Measurements from ENCODE around the gene SARDH. TPM values are rescaled to one million over a fixed set of nuclear protein-coding genes. Genes with fewer than 3 reads are reported as not detected.
A peak's percentile ranks its signal among the peaks of the same experiment; 100 is the strongest.

SARDH gene
- total and polyA plus RNA-seq, 2 donors (not counting 1 experiment from before 2014, with no cell fraction given) = 2.5 to 4.8 TPM

GRCh38 chr9:133712221-133713100 is 25.7 kb downstream of the SARDH start:
- Histone ChIP-seq H3K27me3 (ENCODE audit: control insufficient read depth, insufficient read depth, low read length) (no peaks in the 10 kb centered on the region), H3K4me1 (ENCODE audit: control insufficient read depth, extremely low read depth, insufficient read depth, low read length) (peaks cover 26% of the 10 kb centered on the region), H3K4me2 (ENCODE audit: extremely low read depth, insufficient read depth, low read length) (no peak overlapping the region)

GRCh38 chr9:133711428-133712220 is 26.5 kb downstream of the SARDH start:
- Histone ChIP-seq H3K27ac (ENCODE audit: insufficient read depth, low read length) (peak overlapping the region; percentile 76), H3K79me2 (ENCODE audit: control insufficient read depth, insufficient read depth, low read length) (no peaks in the 10 kb centered on the region), H3K27me3 (ENCODE audit: control insufficient read depth, insufficient read depth, low read length) (no peaks in the 10 kb centered on the region), H3K4me3 (replicated peaks in 1 of 4; ENCODE audit: control extremely low read depth in 1 of 4, insufficient read depth in 1 of 4, low read depth in 3 of 4, low read length in 4 of 4) (no peak overlapping the region), H3K4me1 (ENCODE audit: control insufficient read depth, extremely low read depth, insufficient read depth, low read length) (peaks cover 31% of the 10 kb centered on the region), H4K20me1 (ENCODE audit: control insufficient read depth, extremely low read depth, insufficient read depth, low read length) (no peaks in the 10 kb centered on the region), H3K4me2 (ENCODE audit: extremely low read depth, insufficient read depth, low read length) (no peak overlapping the region), H3K9me3 (ENCODE audit: control insufficient read depth, insufficient read depth, low read depth, low read length) (no peaks in the 10 kb centered on the region), H2AFZ (ENCODE audit: low read length) (no peak overlapping the region), H3K9ac (ENCODE audit: insufficient read depth, low read length) (peak overlapping the region; percentile 60), H3K36me3 (ENCODE audit: control insufficient read depth, insufficient read depth, low read length) (no peaks in the 10 kb centered on the region)
- DNase-seq (ENCODE audit: low read depth in 2 of 2) = peak; percentile 75 to 86
- TF ChIP-seq EZH2 (IDR thresholded peaks at IDR 0.05; ENCODE audit: low read length, missing control alignments) = no peak
- no peak for TF ChIP-seq CTCF (conservative IDR thresholded peaks at IDR 0.05 in 1 of 2, IDR thresholded peaks at IDR 0.05 in 1 of 2; ENCODE audit: low read depth in 1 of 2, low read length in 2 of 2)

More at GRCh38 chr9:133712221-133713100, 25.7 kb downstream of the SARDH start:
- Histone ChIP-seq H3K36me3 (ENCODE audit: control insufficient read depth, insufficient read depth, low read length) (no peaks in the 10 kb centered on the region), H3K9me3 (ENCODE audit: control insufficient read depth, insufficient read depth, low read depth, low read length) (no peaks in the 10 kb centered on the region), H2AFZ (ENCODE audit: low read length) (no peak overlapping the region), H3K27ac (ENCODE audit: insufficient read depth, low read length) (peak overlapping the region; percentile 76), H4K20me1 (ENCODE audit: control insufficient read depth, extremely low read depth, insufficient read depth, low read length) (no peaks in the 10 kb centered on the region), H3K9ac (ENCODE audit: insufficient read depth, low read length) (peak overlapping the region; percentile 46), H3K79me2 (ENCODE audit: control insufficient read depth, insufficient read depth, low read length) (no peaks in the 10 kb centered on the region), H3K4me3 (replicated peaks in 1 of 4; ENCODE audit: control extremely low read depth in 1 of 4, insufficient read depth in 1 of 4, low read depth in 3 of 4, low read length in 4 of 4) (no peak overlapping the region)
- DNase-seq (ENCODE audit: low read depth in 2 of 2) = no peak
- no peak for TF ChIP-seq CTCF (conservative IDR thresholded peaks at IDR 0.05 in 1 of 2, IDR thresholded peaks at IDR 0.05 in 1 of 2; ENCODE audit: low read depth in 1 of 2, low read length in 2 of 2)
- TF ChIP-seq EZH2 (IDR thresholded peaks at IDR 0.05; ENCODE audit: low read length, missing control alignments) = no peak

Data from fibroblast of lung (primary cell).